HepG2 (cell line): ENCODE data around the gene INAFM1. TPM values are rescaled to one million over a fixed set of nuclear protein-coding genes. Genes with fewer than 3 reads are reported as not detected.

Experiments
- CERS6 ChIP-seq: sonication (generic); formaldehyde crosslinking; IDR thresholded peaks from 2 replicates; pipeline ENCODE4 v1.5.0; 2020; ENCODE audit warnings: missing genetic modification reagents
- EED ChIP-seq: sonication (generic); formaldehyde crosslinking; IDR thresholded peaks from 2 replicates; pipeline ENCODE4 v1.5.0; 2020; ENCODE audit warnings: mild to moderate bottlenecking, missing genetic modification reagents
- GABPA ChIP-seq, 2 experiments: IDR thresholded peaks; 2 replicates each; pipeline ENCODE4 v1.6.1; 2011 to 2016; ENCODE audit warnings: low read depth in 2 of 2, low read length in 1 of 2, missing biosample characterization in 1 of 2, missing genetic modification characterization in 1 of 2
- HIVEP1 ChIP-seq: sonication (generic); formaldehyde crosslinking; IDR thresholded peaks from 2 replicates; pipeline ENCODE4 v1.4.0; 2020; ENCODE audit warnings: mild to moderate bottlenecking, missing genetic modification reagents
- HNF4G ChIP-seq, 2 experiments: sonication (generic) in 1 of 2; formaldehyde crosslinking in 1 of 2; IDR thresholded peaks; 2 replicates each; pipeline versions ENCODE4 v1.4.0 to v1.6.1; 2011 to 2020; ENCODE audit warnings: borderline replicate concordance in 2 of 2, low read depth in 2 of 2, mild to moderate bottlenecking in 2 of 2, low read length in 1 of 2, missing genetic modification reagents in 1 of 2, moderate library complexity in 1 of 2
- NKX3-1 ChIP-seq: sonication (generic); formaldehyde crosslinking; IDR thresholded peaks from 2 replicates; pipeline ENCODE4 v1.5.0; 2020; ENCODE audit warnings: missing genetic modification reagents
- SRSF9 ChIP-seq: fragments of 200-400 bp; formaldehyde crosslinking; IDR thresholded peaks from 2 replicates; pipeline ENCODE4 v1.6.1; 2018; ENCODE audit warnings: borderline replicate concordance, mild to moderate bottlenecking, low read depth, low read length; ENCODE audit not compliant: insufficient read depth, poor library complexity, severe bottlenecking
- TRIM22 ChIP-seq: fragments of 450-650 bp; IDR thresholded peaks from 2 replicates; pipeline ENCODE4 v1.6.1; 2017
- ZFP36L2 ChIP-seq: sonication (generic); formaldehyde crosslinking; IDR thresholded peaks from 2 replicates; pipeline ENCODE4 v1.4.0; 2020; ENCODE audit warnings: missing genetic modification reagents
- ZNF230 ChIP-seq: sonication (generic); formaldehyde crosslinking; IDR thresholded peaks from 2 replicates; pipeline ENCODE4 v1.4.0; 2020; ENCODE audit warnings: mild to moderate bottlenecking, missing genetic modification reagents
- ZNF382 ChIP-seq: sonication (generic); formaldehyde crosslinking; IDR thresholded peaks from 2 replicates; pipeline ENCODE4 v1.5.0; 2020; ENCODE audit warnings: missing genetic modification reagents, mild to moderate bottlenecking, borderline replicate concordance
- ZNF704 ChIP-seq: sonication (generic); formaldehyde crosslinking; IDR thresholded peaks from 2 replicates; pipeline ENCODE4 v1.8.1; 2023; ENCODE audit warnings: mild to moderate bottlenecking, inconsistent platforms, moderate library complexity, missing genetic modification reagents, borderline replicate concordance
- ZNF720 ChIP-seq: sonication (generic); formaldehyde crosslinking; IDR thresholded peaks from 2 replicates; pipeline ENCODE4 v1.4.0; 2020; ENCODE audit warnings: missing genetic modification reagents
- ZNF784 ChIP-seq: sonication (generic); formaldehyde crosslinking; IDR thresholded peaks from 2 replicates; pipeline ENCODE4 v1.5.1; 2020; ENCODE audit warnings: missing genetic modification reagents, mild to moderate bottlenecking, borderline replicate concordance
- ZNF841 ChIP-seq: sonication (generic); formaldehyde crosslinking; IDR thresholded peaks from 2 replicates; pipeline ENCODE4 v1.8.1; 2023; ENCODE audit warnings: missing genetic modification reagents, borderline replicate concordance
- polyA plus RNA-seq, 8 experiments: library from polyadenylated mRNA; depleted of rRNA in 3 of 8; stranded (reverse) in 7 of 8; unstranded in 1 of 8; fragments of >200 nt; fragmentation: Illumina TruSeq in 4 of 8; extraction: Trizol in 4 of 8; gene quantifications; 2 replicates each; pipeline versions ENCODE4 v1.2.1 to v1.2.3, GENCODE V29; 2011 to 2016; ENCODE audit warnings: low read depth in 4 of 8, missing spikeins in 1 of 8, mixed read lengths in 1 of 8; ENCODE audit not compliant: insufficient read depth in 1 of 8
- total RNA-seq, 5 experiments: library from RNA; depleted of rRNA; stranded (reverse); fragments of >200 nt; fragmentation: Illumina TruSeq; extraction: Trizol; gene quantifications; 2 replicates each; pipeline ENCODE4 v1.2.3, GENCODE V29; 2016; ENCODE audit warnings: low read depth in 1 of 5
- TF ChIP-seq, protein P1 (sequence below): sonication (generic); formaldehyde crosslinking; IDR thresholded peaks from 2 replicates; pipeline ENCODE4 v1.8.0; 2022; ENCODE audit warnings: missing genetic modification reagents, low read depth, mild to moderate bottlenecking, borderline replicate concordance
- TF ChIP-seq, protein P2 (sequence below): sonication (generic); formaldehyde crosslinking; IDR thresholded peaks from 2 replicates; pipeline ENCODE4 v1.4.0; 2020; ENCODE audit warnings: missing genetic modification reagents
- TF ChIP-seq, protein P3 (sequence below): sonication (generic); formaldehyde crosslinking; IDR thresholded peaks from 2 replicates; pipeline ENCODE4 v1.9.0; 2022; ENCODE audit warnings: missing genetic modification reagents, mild to moderate bottlenecking, borderline replicate concordance

Gene INAFM1
- total and polyA plus RNA-seq, 2 of the 13 experiments (the other 11 are each of a cell fraction or from before 2014, with no cell fraction given) = 0.88 to 1.9 TPM

DNA sequence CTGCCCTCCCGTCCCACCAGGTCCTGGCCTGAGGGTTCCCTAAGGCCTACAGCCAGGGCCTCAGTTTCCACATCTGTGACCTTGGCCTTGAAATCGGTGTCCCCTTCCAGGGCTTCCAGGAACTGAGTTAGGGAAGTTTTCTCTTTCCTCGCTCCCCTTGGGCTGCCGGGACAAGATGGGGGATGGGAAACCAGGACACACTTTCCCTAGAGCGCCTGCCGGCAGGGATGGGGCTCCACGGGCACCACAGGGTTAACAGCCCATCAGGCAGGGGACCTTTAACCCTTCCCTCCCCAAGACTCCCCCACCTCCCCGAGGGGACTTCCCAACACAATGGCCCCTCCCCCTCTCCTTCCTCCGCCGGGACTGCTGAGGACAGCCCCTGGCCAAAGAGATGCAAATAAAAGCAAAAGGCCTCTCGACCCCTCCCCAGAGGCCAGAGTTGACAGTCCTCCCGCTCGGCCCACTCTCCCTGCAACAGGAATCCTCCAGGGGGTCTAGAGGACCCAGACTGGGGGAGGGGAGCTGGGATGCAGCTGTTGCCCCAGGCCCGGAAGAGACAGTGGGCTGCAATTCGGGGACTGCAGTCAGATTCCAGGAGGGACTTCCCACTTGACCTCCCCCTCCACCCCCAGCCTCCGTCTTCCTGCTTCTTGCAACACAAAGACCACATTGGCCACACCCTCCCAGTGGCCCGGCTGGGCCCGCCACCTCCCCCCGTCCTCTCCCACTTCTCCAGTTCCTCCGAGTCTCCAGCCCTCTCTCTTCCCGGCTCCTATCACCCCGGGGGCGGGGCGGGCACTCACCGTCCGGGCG lies 47.1 kb upstream of the INAFM1 start (continued):
- peak; percentile 6; the same call in 1 of the 2 replicates for TF ChIP-seq GABPA (IDR thresholded peaks at IDR 0.05; ENCODE audit: low read depth, low read length)
- peak; percentile 35 for TF ChIP-seq GABPA (CRISPR knock-in tag; IDR thresholded peaks at IDR 0.05; ENCODE audit: low read depth)
- TF ChIP-seq SRSF9 = no peak
- no peak for TF ChIP-seq ZFP36L2 (CRISPR knock-in tag)
- TF ChIP-seq HNF4G (IDR thresholded peaks at IDR 0.05; ENCODE audit: borderline replicate concordance, low read depth, low read length) = peak; percentile 63; the same call in 1 of the 2 replicates
- 0 out of 2 replicates have a peak, but pooled peaks have one; percentile 32 for TF ChIP-seq HNF4G (CRISPR knock-in tag; IDR thresholded peaks at IDR 0.05; ENCODE audit: borderline replicate concordance, low read depth)
- no peak for TF ChIP-seq EED (CRISPR knock-in tag)
- TF ChIP-seq ZNF382 = no peak
- TF ChIP-seq ZNF230 (CRISPR knock-in tag) = no peak
- no peak for TF ChIP-seq ZNF841 (CRISPR knock-in tag)
- TF ChIP-seq, protein P1, sequence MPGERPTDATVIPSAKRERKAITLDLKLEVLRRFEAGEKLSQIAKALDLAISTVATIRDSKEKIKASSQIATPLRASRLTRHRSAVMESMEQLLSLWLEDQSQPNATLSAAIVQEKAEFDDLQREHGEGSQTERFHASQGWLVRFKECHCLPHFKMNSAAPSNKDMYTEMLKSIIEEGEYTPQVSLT = no peak; the same call in 1 of the 2 replicates
- TF ChIP-seq CERS6 (CRISPR knock-in tag) = 0 out of 2 replicates have a peak, but pooled peaks have one; percentile 9
- TF ChIP-seq TRIM22 = no peak
- TF ChIP-seq NKX3-1 = peak; percentile 34; the same call in 1 of the 2 replicates
- TF ChIP-seq ZNF704 (CRISPR knock-in tag) = no peak
- no peak for TF ChIP-seq ZNF784
- TF ChIP-seq, protein P2, sequence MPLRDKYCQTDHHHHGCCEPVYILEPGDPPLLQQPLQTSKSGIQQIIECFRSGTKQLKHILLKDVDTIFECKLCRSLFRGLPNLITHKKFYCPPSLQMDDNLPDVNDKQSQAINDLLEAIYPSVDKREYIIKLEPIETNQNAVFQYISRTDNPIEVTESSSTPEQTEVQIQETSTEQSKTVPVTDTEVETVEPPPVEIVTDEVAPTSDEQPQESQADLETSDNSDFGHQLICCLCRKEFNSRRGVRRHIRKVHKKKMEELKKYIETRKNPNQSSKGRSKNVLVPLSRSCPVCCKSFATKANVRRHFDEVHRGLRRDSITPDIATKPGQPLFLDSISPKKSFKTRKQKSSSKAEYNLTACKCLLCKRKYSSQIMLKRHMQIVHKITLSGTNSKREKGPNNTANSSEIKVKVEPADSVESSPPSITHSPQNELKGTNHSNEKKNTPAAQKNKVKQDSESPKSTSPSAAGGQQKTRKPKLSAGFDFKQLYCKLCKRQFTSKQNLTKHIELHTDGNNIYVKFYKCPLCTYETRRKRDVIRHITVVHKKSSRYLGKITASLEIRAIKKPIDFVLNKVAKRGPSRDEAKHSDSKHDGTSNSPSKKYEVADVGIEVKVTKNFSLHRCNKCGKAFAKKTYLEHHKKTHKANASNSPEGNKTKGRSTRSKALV (CRISPR knock-in tag) = no peak
- TF ChIP-seq, protein P3, sequence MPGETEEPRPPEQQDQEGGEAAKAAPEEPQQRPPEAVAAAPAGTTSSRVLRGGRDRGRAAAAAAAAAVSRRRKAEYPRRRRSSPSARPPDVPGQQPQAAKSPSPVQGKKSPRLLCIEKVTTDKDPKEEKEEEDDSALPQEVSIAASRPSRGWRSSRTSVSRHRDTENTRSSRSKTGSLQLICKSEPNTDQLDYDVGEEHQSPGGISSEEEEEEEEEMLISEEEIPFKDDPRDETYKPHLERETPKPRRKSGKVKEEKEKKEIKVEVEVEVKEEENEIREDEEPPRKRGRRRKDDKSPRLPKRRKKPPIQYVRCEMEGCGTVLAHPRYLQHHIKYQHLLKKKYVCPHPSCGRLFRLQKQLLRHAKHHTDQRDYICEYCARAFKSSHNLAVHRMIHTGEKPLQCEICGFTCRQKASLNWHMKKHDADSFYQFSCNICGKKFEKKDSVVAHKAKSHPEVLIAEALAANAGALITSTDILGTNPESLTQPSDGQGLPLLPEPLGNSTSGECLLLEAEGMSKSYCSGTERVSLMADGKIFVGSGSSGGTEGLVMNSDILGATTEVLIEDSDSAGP (CRISPR knock-in tag) = peak; percentile 52; the same call in 1 of the 2 replicates
- TF ChIP-seq HIVEP1 = peak; percentile 97
- TF ChIP-seq ZNF720 (CRISPR knock-in tag) = no peak
